Calu3 (cell line): Measurements from ENCODE around the gene ASB18. TPM values are rescaled to one million over a fixed set of nuclear protein-coding genes. Genes with fewer than 3 reads are reported as not detected.

Experiments used
- BruUV-seq: library from RNA; stranded (reverse); fragments of 400-500 nt; replicated peaks from 2 replicates; lab custom pipeline; 2021; lab: Mats Ljungman, UMichigan
- CTCF ChIA-PET: fragments of 300-600 bp; sonication (Branson Sonifier 250); formaldehyde crosslinking; loops from one replicate; lab custom pipeline; 2022; ENCODE audit warnings: antibody characterized with exemption; lab: Charles Lee
- DNase-seq: peaks from one replicate; pipeline ENCODE4 v3.0.0; 2022
- H3K27ac Mint-ChIP-seq: one replicate; pipeline ENCODE4 v1.8.0; 2022; ENCODE audit warnings: mixed read lengths; ENCODE audit not compliant: unreplicated experiment
- H3K27me3 Mint-ChIP-seq: one replicate; pipeline ENCODE4 v1.8.0; 2022; ENCODE audit warnings: mixed read lengths; ENCODE audit not compliant: unreplicated experiment
- H3K36me3 Mint-ChIP-seq: one replicate; pipeline ENCODE4 v1.8.0; 2022; ENCODE audit warnings: mild to moderate bottlenecking, moderate library complexity, mixed read lengths; ENCODE audit not compliant: insufficient read depth, unreplicated experiment
- H3K4me1 Mint-ChIP-seq: one replicate; pipeline ENCODE4 v1.8.0; 2022; ENCODE audit warnings: mild to moderate bottlenecking, low read depth, mixed read lengths; ENCODE audit not compliant: unreplicated experiment
- H3K4me3 Mint-ChIP-seq: one replicate; pipeline ENCODE4 v1.8.0; 2022; ENCODE audit warnings: mild to moderate bottlenecking, low read depth, moderate library complexity, mixed read lengths; ENCODE audit not compliant: unreplicated experiment
- H3K9me3 Mint-ChIP-seq: one replicate; pipeline ENCODE4 v1.8.0; 2022; ENCODE audit warnings: low read depth, mixed read lengths; ENCODE audit not compliant: unreplicated experiment
- intact Hi-C: fragments of 100-400 bp; cut with micrococcal nuclease; formaldehyde crosslinking; loops from one replicate; pipeline ENCODE4 v1.10.0; 2022; ENCODE audit not compliant: unreplicated experiment
- total RNA-seq: library from RNA; stranded (reverse); gene quantifications from 2 replicates; pipeline ENCODE4 v1.2.3, GENCODE V29; 2022
- TF ChIP-seq, protein P1 (sequence below): fragments of 200-600 bp; IDR thresholded peaks from one replicate; pipeline ENCODE4 v1.8.0; 2022; ENCODE audit warnings: antibody characterized with exemption; ENCODE audit not compliant: unreplicated experiment

Gene ASB18
- total RNA-seq, 1 experiment from 2014 or later = not detected

DNA sequence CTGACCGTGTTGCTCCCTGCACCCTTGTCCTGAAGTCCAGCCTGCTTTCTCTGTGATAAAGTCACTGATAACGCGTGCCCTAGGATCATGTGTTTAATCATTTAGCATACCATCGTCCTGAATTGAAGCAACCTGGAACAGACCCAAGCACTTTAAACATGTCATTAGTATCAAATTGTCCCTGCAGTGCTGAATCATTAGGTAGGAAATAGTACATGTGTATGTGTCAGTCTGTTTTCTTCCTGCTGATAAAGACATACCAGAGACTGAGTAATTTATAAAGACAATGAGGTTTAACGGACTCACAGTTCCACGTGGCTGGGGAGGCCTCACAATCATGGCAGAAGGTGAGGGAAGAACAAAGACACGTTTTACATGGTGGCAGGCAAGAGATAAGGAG is 2.8 kb downstream of the ASB18 start:
- Mint-ChIP-seq H3K9me3 (peaks cover 13% of the 10 kb centered on the region), H3K36me3 (peaks cover 7% of the 10 kb centered on the region), H3K4me3 (no peak overlapping the region), H3K27me3 (no peaks in the 10 kb centered on the region), H3K27ac (peak overlapping the region; percentile 22), H3K4me1 (peaks cover 27% of the 10 kb centered on the region)
- no TSS peak for BruUV-seq
- CTCF ChIA-PET = interaction anchor here (1.1 kb wide), 1 partner anchor 22 kb away, joined by 3 read pairs; no protein-coding TSS in a partner anchor
- no peak for DNase-seq
- TF ChIP-seq, protein P1, sequence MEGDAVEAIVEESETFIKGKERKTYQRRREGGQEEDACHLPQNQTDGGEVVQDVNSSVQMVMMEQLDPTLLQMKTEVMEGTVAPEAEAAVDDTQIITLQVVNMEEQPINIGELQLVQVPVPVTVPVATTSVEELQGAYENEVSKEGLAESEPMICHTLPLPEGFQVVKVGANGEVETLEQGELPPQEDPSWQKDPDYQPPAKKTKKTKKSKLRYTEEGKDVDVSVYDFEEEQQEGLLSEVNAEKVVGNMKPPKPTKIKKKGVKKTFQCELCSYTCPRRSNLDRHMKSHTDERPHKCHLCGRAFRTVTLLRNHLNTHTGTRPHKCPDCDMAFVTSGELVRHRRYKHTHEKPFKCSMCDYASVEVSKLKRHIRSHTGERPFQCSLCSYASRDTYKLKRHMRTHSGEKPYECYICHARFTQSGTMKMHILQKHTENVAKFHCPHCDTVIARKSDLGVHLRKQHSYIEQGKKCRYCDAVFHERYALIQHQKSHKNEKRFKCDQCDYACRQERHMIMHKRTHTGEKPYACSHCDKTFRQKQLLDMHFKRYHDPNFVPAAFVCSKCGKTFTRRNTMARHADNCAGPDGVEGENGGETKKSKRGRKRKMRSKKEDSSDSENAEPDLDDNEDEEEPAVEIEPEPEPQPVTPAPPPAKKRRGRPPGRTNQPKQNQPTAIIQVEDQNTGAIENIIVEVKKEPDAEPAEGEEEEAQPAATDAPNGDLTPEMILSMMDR = no peak
- intact Hi-C loops = no loop called here

- intact Hi-C loops = no loop called here
- H3K4me1 Mint-ChIP-seq = peaks cover 17% of the 10 kb centered on the region
- peaks cover 7% of the 10 kb centered on the region for H3K36me3 Mint-ChIP-seq
- no peaks in the 10 kb centered on the region for H3K27me3 Mint-ChIP-seq
- no peak for DNase-seq
- no TSS peak for BruUV-seq
- CTCF ChIA-PET = no interaction called here
- TF ChIP-seq, protein P1 = no peak
- no peak overlapping the region for H3K4me3 Mint-ChIP-seq
- peaks cover 13% of the 10 kb centered on the region for H3K9me3 Mint-ChIP-seq
- H3K27ac Mint-ChIP-seq = no peak overlapping the region
Observed at GRCh38 chr2:236259371-236259770, 4.8 kb downstream of the ASB18 start.

DNA sequence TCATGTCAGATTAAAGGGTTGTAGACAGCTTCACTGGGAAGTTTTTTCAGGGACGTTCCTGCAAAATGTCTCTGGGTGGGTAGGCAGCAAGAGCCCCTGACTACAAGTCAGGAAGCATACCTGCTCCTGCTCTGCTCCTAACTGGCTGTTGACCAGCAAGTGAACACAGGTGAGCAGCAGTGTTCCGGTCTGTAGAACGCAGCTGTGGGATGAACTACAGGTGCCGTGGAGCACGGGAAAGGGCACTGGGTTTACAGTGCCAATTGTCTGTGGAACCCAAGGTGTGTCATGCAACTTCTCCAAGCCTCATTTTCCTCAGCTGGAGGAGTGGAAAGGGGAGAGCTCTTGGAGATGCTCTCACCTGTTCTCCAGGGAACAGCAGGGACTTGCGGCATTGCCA is 6.6 kb downstream of the ASB18 start:
- no peaks in the 10 kb centered on the region for H3K27me3 Mint-ChIP-seq
- no peak overlapping the region for H3K4me3 Mint-ChIP-seq
- H3K4me1 Mint-ChIP-seq = peaks cover 17% of the 10 kb centered on the region
- H3K36me3 Mint-ChIP-seq = peaks cover 7% of the 10 kb centered on the region
- no peak for DNase-seq
- TF ChIP-seq, protein P1 = no peak
- no peak overlapping the region for H3K27ac Mint-ChIP-seq
- peaks cover 10% of the 10 kb centered on the region for H3K9me3 Mint-ChIP-seq
- BruUV-seq = no TSS peak
- intact Hi-C loops = no loop called here
- CTCF ChIA-PET = no interaction called here

- Mint-ChIP-seq H3K4me1 (peaks cover 20% of the 10 kb centered on the region), H3K4me3 (no peak overlapping the region), H3K9me3 (peaks cover 10% of the 10 kb centered on the region), H3K27me3 (no peaks in the 10 kb centered on the region), H3K27ac (no peak overlapping the region), H3K36me3 (peaks cover 7% of the 10 kb centered on the region)
- intact Hi-C loops = no loop called here
- no peak for DNase-seq
- TF ChIP-seq, protein P1 = no peak
- BruUV-seq = no TSS peak
- CTCF ChIA-PET = no interaction called here
Observed at GRCh38 chr2:236257136-236257535, 7.1 kb downstream of the ASB18 start.
